CD4-positive, alpha-beta T cell treated with Interferon alpha-2 for 1 hour (primary cell): ENCODE measurements around the gene ZCCHC14.
"Not testable (repeated sequence)": the region's sequence is repeated elsewhere in the genome, so short reads cannot be mapped to it uniquely, and the experiment has no call there.

Experiments used
- DNase-seq, 2 donors: peaks; one replicate each; pipeline ENCODE4 v3.0.0-alpha.2; 2020 to 2022

ZCCHC14 gene

GRCh38 chr16:87404764-87405625 is 87.8 kb downstream of the ZCCHC14 start:
- no peak for DNase-seq

GRCh38 chr16:87395181-87395842 is 97.5 kb downstream of the ZCCHC14 start:
- no peak for DNase-seq

- no peak for DNase-seq
Observed at GRCh38 chr16:87393680-87394055, 99.2 kb downstream of the ZCCHC14 start.

- peak in 1 of 2 donors; percentile 44 for DNase-seq
Observed at GRCh38 chr16:87392821-87393679, 99.8 kb downstream of the ZCCHC14 start.

- DNase-seq = peak; percentile 98 to 99
Observed at GRCh38 chr16:87391950-87392820, 100.6 kb downstream of the ZCCHC14 start, which contains the start of gene MAP1LC3B. TSS of gene MAP1LC3B (plus strand) at chr16:87392336. CDS start at chr16:87392428, 92 bp downstream.

- no peak for DNase-seq
Observed at GRCh38 chr16:87391324-87391949, 101.4 kb downstream of the ZCCHC14 start.

GRCh38 chr16:87390641-87391323 is 102.0 kb downstream of the ZCCHC14 start:
- no peak for DNase-seq

- not testable (repeated sequence) for DNase-seq
Observed at GRCh38 chr16:87389914-87390313, 102.9 kb downstream of the ZCCHC14 start.

GRCh38 chr16:87389245-87389644 is 103.6 kb downstream of the ZCCHC14 start:
- DNase-seq = no peak

- no peak for DNase-seq
Observed at GRCh38 chr16:87388818-87389134, 104.0 kb downstream of the ZCCHC14 start.

GRCh38 chr16:87387942-87388817 is 104.6 kb downstream of the ZCCHC14 start:
- peak; percentile 94 to 96 for DNase-seq

- DNase-seq = not testable (repeated sequence)
Observed at GRCh38 chr16:87384875-87385167, 108.0 kb downstream of the ZCCHC14 start.

GRCh38 chr16:87384162-87384874 is 108.5 kb downstream of the ZCCHC14 start:
- no peak for DNase-seq

GRCh38 chr16:87383505-87384161 is 109.2 kb downstream of the ZCCHC14 start, which contains the start of gene FBXO31:
TSS of gene FBXO31 (minus strand) at chr16:87383776. CDS start at chr16:87383744, 32 bp downstream.
- peak; percentile 84 to 90 for DNase-seq

- DNase-seq = no peak
Observed at GRCh38 chr16:87382023-87382785, 110.6 kb downstream of the ZCCHC14 start.

- no peak for DNase-seq
Observed at GRCh38 chr16:87380881-87381280, 111.9 kb downstream of the ZCCHC14 start.

- DNase-seq = no peak
Observed at GRCh38 chr16:87380403-87380802, 112.4 kb downstream of the ZCCHC14 start.

GRCh38 chr16:87379312-87379752 is 113.5 kb downstream of the ZCCHC14 start:
- DNase-seq = not testable (repeated sequence)
